ENCODE data around the gene SELENOP. TPM values are rescaled to one million over a fixed set of nuclear protein-coding genes. Genes with fewer than 3 reads are reported as not detected.

SELENOP gene
- total and polyA plus RNA-seq, 2 of the 8 experiments (the other 6 are each of a cell fraction or from before 2014, with no cell fraction given) = 5.5 to 19.4 TPM

DNA sequence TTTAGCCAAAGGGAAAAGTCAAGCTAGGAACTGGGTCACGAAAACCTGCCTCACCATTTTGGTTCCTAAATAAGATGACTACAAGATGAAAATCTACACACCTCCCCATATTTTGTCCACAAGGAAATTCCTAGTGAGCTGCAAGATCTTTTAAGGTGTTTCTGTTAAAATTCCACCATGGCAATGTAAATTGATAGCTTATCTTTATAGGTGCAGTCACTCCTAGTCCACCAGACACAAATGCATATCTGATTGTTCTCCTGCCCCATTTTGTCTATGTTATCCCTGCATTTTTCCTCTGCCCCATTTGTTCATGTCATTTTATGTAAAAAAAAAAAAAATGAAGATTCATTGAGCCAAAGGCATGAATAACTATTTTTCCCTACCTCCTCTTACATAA lies 41.1 kb upstream of the SELENOP start (continued):
- TF ChIP-seq TAF7 (optimal IDR thresholded peaks at IDR 0.05; ENCODE audit: borderline replicate concordance, low read depth, low read length) (no peak), CBX5 (IDR thresholded peaks at IDR 0.05; ENCODE audit: low read depth, low read length) (no peak), PHF8 (conservative IDR thresholded peaks at IDR 0.05; ENCODE audit: low read depth, low read length) (no peak), SP1 (IDR thresholded peaks at IDR 0.05; ENCODE audit: low read depth, low read length) (no peak)
